CD8-positive, alpha-beta memory T cell (primary cell): ENCODE results near the gene TOGARAM2. TPM values are rescaled to one million over a fixed set of nuclear protein-coding genes. Genes with fewer than 3 reads are reported as not detected.

Experiments used
- CTCF ChIA-PET: fragments of 350-600 bp; sonication (Branson Sonifier 250); formaldehyde crosslinking; loops from one replicate; lab custom pipeline; 2021; ENCODE audit warnings: antibody characterized with exemption; lab: Charles Lee
- POLR2A ChIA-PET: fragments of 350-600 bp; sonication (Branson Sonifier 250); formaldehyde crosslinking; loops from one replicate; lab custom pipeline; 2021; ENCODE audit warnings: antibody characterized with exemption; lab: Charles Lee
- DNase-seq, 5 donors: peaks; one replicate each; pipeline versions ENCODE4 v3.0.0 to v3.0.0-alpha.2; 2020 to 2022; ENCODE audit warnings: mixed read lengths in 1 of 5
- H3K27ac ChIP-seq: one replicate; pipeline ENCODE4 v1.7.0; 2013; ENCODE audit warnings: low read depth, mild to moderate bottlenecking, low read length, moderate library complexity
- H3K27me3 ChIP-seq: 2 replicates; pipeline ENCODE4 v1.7.0; 2013; ENCODE audit warnings: low read length, mild to moderate bottlenecking; ENCODE audit not compliant: insufficient read depth, poor library complexity, severe bottlenecking
- H3K36me3 ChIP-seq: 2 replicates; pipeline ENCODE4 v1.7.0; 2013; ENCODE audit warnings: mild to moderate bottlenecking, low read length, moderate library complexity; ENCODE audit not compliant: insufficient read depth
- H3K4me1 ChIP-seq: 2 replicates; pipeline ENCODE4 v1.7.0; 2013; ENCODE audit warnings: mild to moderate bottlenecking, low read length, moderate library complexity; ENCODE audit not compliant: insufficient read depth
- H3K4me3 ChIP-seq: 2 replicates; pipeline ENCODE4 v1.7.0; 2013; ENCODE audit warnings: mild to moderate bottlenecking, low read length
- H3K9me3 ChIP-seq: 2 replicates; pipeline ENCODE4 v1.7.0; 2013; ENCODE audit warnings: mild to moderate bottlenecking, low read length
- H3K27ac Mint-ChIP-seq, 8 donors: one replicate each; pipeline ENCODE4 v1.8.0; 2020 to 2021; ENCODE audit warnings: mixed read lengths in 8 of 8, mild to moderate bottlenecking in 6 of 8, inconsistent platforms in 3 of 8, moderate library complexity in 3 of 8
- H3K27me3 Mint-ChIP-seq, 2 donors: one replicate each; pipeline ENCODE4 v1.8.0; 2020 to 2021; ENCODE audit warnings: mixed read lengths in 2 of 2, mild to moderate bottlenecking in 1 of 2, moderate library complexity in 1 of 2
- H3K36me3 Mint-ChIP-seq, 3 donors: one replicate each; pipeline ENCODE4 v1.8.0; 2020 to 2021; ENCODE audit warnings: mixed read lengths in 3 of 3, inconsistent platforms in 1 of 3, mild to moderate bottlenecking in 1 of 3
- H3K4me1 Mint-ChIP-seq, 3 donors: one replicate each; pipeline ENCODE4 v1.8.0; 2020 to 2021; ENCODE audit warnings: mixed read lengths in 3 of 3, inconsistent platforms in 1 of 3, mild to moderate bottlenecking in 1 of 3
- H3K4me3 Mint-ChIP-seq, 7 donors: one replicate each; pipeline ENCODE4 v1.8.0; 2020 to 2021; ENCODE audit warnings: mixed read lengths in 7 of 7, mild to moderate bottlenecking in 6 of 7, moderate library complexity in 4 of 7, inconsistent platforms in 2 of 7
- H3K9me3 Mint-ChIP-seq, 5 donors: one replicate each; pipeline ENCODE4 v1.8.0; 2020 to 2022; ENCODE audit warnings: mixed read lengths in 5 of 5, mild to moderate bottlenecking in 3 of 5, moderate library complexity in 2 of 5, inconsistent platforms in 1 of 5
- polyA plus RNA-seq: library from polyadenylated mRNA; unstranded; fragments of 300-500 nt; fragmentation: Illumina TruSeq; gene quantifications from one replicate; pipeline ENCODE4 v1.2.3, GENCODE V29; 2021
- total RNA-seq, 2 experiments: library from RNA; stranded (reverse); gene quantifications; one replicate each; pipeline ENCODE4 v1.2.3, GENCODE V29; 2021

The TOGARAM2 gene
- total and polyA plus RNA-seq, 3 experiments from 2014 or later, result 2.5 to 5.2 (median 5.0) TPM

GRCh38 chr2:29016504-29016903 is 35.4 kb downstream of the TOGARAM2 start:
- Mint-ChIP-seq H3K36me3 (peaks cover 0 to 7% (median 6%) of the 10 kb centered on the region in 3 donors), H3K27me3 (peaks cover 0 to 4% of the 10 kb centered on the region in 2 donors), H3K4me1 (peaks cover 68 to 86% (median 76%) of the 10 kb centered on the region in 3 donors), H3K27ac (peak overlapping the region; percentile 96 to 100 (median 99)), H3K9me3 (no peaks in the 10 kb centered on the region), H3K4me3 (peak overlapping the region; percentile 39 to 93 (median 88))
- Histone ChIP-seq H3K9me3 (no peaks in the 10 kb centered on the region), H3K4me3 (no peak overlapping the region), H3K27ac (peak overlapping the region; percentile 15), H3K4me1 (peaks cover 65% of the 10 kb centered on the region), H3K27me3 (no peaks in the 10 kb centered on the region), H3K36me3 (no peaks in the 10 kb centered on the region)
- peak in 1 of 5 donors; percentile 8 for DNase-seq
- CTCF ChIA-PET, result interaction anchor here (1.0 to 7.6 kb wide), 7 partner anchors 16 to 113 kb away, joined by 3 to 45 read pairs (median 4); no protein-coding TSS in a partner anchor
- POLR2A ChIA-PET, result interaction anchor here (7.0 kb wide), 1 partner anchor 100 kb away, joined by 83 read pairs; the partner anchor contains the start of gene CLIP4

DNA sequence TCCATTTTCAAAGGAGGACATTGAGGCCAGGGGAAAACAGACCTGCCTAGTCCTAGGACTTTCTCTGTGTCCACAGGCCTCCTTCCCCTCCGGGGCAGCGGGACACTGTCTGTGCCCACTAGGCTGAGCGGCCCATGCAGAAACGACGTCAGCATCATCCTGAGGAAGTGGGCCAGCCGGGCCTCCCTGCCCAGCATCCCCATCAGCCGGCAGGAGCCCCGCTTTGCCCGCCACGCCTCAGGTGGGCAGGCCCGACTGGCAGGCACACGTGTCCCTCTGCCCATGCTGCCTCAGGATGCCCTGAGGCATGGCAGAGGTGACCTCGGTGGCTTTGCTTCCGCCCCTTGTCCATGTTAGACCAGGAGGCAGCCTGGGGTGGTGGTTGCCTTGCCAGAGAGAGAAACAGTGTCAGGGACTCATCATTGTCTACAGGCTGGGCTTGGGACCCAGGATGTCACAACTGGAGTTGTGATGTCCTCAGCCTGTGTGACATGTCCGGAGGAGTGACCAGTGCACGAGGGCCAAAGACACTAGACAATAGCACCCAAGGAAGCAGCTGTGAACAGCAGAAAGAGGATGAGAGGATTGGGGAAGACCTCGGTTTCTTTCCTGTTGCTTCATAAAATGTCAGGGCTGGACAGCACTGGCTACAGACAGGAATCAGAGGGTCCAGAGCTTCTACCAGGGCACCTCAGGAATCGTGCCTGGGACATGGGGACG is 36.8 kb downstream of the TOGARAM2 start:
- Mint-ChIP-seq H3K4me1 (peaks cover 58 to 75% (median 63%) of the 10 kb centered on the region in 3 donors), H3K4me3 (peak overlapping the region in 1 of 7 donors; percentile 44)
- H3K27ac ChIP-seq, result no peak overlapping the region

GRCh38 chr2:29021886-29022285 is 40.8 kb downstream of the TOGARAM2 start:
- POLR2A ChIA-PET, result no interaction called here
- Mint-ChIP-seq H3K4me3 (no peak overlapping the region), H3K27me3 (no peaks in the 10 kb centered on the region), H3K36me3 (peaks cover 5 to 20% (median 6%) of the 10 kb centered on the region in 3 donors), H3K4me1 (peaks cover 18 to 34% (median 23%) of the 10 kb centered on the region in 3 donors), H3K9me3 (no peaks in the 10 kb centered on the region), H3K27ac (peak overlapping the region in 5 of 8 donors; percentile 51 to 95 (median 74))
- Histone ChIP-seq H3K36me3 (no peaks in the 10 kb centered on the region), H3K4me3 (no peak overlapping the region), H3K27me3 (no peaks in the 10 kb centered on the region), H3K9me3 (no peaks in the 10 kb centered on the region), H3K27ac (no peak overlapping the region), H3K4me1 (peaks cover 11% of the 10 kb centered on the region)
- CTCF ChIA-PET, result no interaction called here
- no peak for DNase-seq

More for the DNA sequence above, 36.8 kb downstream of the TOGARAM2 start:
- Mint-ChIP-seq H3K27me3 (no peaks in the 10 kb centered on the region), H3K36me3 (peaks cover 0 to 10% (median 6%) of the 10 kb centered on the region in 3 donors), H3K9me3 (no peaks in the 10 kb centered on the region), H3K27ac (peak overlapping the region; percentile 84 to 100 (median 92))
- H3K4me1 ChIP-seq, result peaks cover 51% of the 10 kb centered on the region
- H3K9me3 ChIP-seq, result no peaks in the 10 kb centered on the region
- no peaks in the 10 kb centered on the region for H3K27me3 ChIP-seq
- POLR2A ChIA-PET, result interaction anchor here (7.0 kb wide), 1 partner anchor 98 kb away, joined by 83 read pairs; the partner anchor contains the start of gene CLIP4
- CTCF ChIA-PET, result no interaction called here
- H3K4me3 ChIP-seq, result no peak overlapping the region
- no peak for DNase-seq
- H3K36me3 ChIP-seq, result no peaks in the 10 kb centered on the region

DNA sequence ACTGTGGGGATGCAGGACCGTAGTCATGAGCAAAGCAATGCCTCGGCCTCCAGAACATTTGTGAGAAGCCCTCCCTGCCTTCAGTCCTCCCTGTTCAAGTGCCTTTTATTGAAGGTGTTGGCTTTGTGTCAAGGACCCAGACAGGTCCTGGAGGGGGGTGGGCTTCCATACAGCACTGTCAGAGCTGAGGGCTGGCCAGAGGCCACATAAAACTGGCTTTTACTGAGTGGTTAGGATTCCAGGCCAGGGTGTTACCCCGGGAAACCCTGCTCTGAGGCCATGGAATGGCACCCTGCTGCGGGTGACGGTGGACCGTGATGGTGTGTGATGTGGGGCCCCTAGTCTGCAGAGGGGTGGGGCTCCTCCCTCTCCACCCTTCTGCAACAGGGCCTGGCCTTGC is 41.6 kb downstream of the TOGARAM2 start:
- Mint-ChIP-seq H3K9me3 (no peaks in the 10 kb centered on the region), H3K27ac (peak overlapping the region in 1 of 8 donors; percentile 22), H3K27me3 (no peaks in the 10 kb centered on the region), H3K36me3 (peaks cover 8 to 25% (median 9%) of the 10 kb centered on the region in 3 donors), H3K4me1 (peaks cover 16 to 29% (median 20%) of the 10 kb centered on the region in 3 donors), H3K4me3 (no peak overlapping the region)
- ChIA-PET CTCF (no interaction called here), POLR2A (no interaction called here)
- Histone ChIP-seq H3K4me3 (no peak overlapping the region), H3K36me3 (no peaks in the 10 kb centered on the region), H3K27ac (no peak overlapping the region), H3K27me3 (no peaks in the 10 kb centered on the region), H3K4me1 (peaks cover 4% of the 10 kb centered on the region), H3K9me3 (no peaks in the 10 kb centered on the region)
- DNase-seq, result no peak

DNA sequence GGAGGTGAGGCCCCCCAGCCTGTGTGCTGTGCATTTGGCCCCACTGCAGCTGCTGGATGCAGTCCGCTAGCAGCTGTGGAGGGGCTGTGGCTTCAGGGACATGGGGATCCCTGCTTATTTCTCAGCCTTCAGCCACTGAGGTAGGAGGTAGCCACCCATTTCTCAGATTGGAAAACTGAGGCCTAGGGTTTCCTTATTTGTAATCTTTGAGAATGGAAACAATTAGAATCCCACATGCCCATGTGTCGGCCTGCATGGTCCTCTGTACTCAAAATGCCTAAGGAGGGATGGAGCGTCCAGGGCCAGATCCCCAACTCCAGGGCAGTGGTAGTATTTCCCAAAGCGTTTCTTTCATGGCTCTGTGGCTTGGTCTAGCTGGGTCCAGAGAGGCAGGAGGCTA is 42.1 kb downstream of the TOGARAM2 start:
- peak overlapping the region in 2 of 8 donors; percentile 56 to 77 for H3K27ac Mint-ChIP-seq
- H3K36me3 Mint-ChIP-seq, result peaks cover 6 to 26% (median 9%) of the 10 kb centered on the region in 3 donors
- DNase-seq, result no peak
- Histone ChIP-seq H3K4me1 (no peaks in the 10 kb centered on the region), H3K9me3 (no peaks in the 10 kb centered on the region), H3K4me3 (no peak overlapping the region), H3K27me3 (no peaks in the 10 kb centered on the region), H3K27ac (no peak overlapping the region), H3K36me3 (no peaks in the 10 kb centered on the region)
- H3K4me3 Mint-ChIP-seq, result no peak overlapping the region
- peaks cover 13 to 24% (median 16%) of the 10 kb centered on the region in 3 donors for H3K4me1 Mint-ChIP-seq
- CTCF ChIA-PET, result no interaction called here
- no peaks in the 10 kb centered on the region for H3K9me3 Mint-ChIP-seq
- POLR2A ChIA-PET, result no interaction called here
- H3K27me3 Mint-ChIP-seq, result no peaks in the 10 kb centered on the region

DNA sequence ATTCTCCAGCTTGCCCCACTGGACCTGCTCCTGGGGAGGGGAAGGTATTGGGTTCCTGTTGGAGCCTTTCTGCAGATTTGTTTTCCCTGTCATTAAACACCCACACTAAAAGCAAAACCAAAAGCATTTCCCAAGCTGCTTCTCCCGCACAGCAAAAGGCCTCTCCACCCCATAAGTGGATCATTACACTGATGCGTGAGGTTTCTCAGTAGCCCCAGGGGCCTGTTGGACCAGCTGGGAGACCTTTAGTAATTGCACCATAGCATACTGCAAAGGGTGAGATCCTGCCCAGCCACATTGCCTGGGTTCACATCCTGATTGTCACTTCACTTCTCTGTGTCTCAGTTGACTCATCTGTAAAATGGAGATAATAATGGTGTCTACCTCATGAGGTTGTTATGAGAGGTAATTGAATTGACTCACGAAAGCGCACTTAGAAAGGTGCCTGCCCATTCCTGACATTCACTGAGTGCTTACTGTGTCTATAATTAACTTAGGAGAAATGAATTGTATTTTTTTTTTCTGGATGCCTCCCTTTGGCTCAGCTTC is 43.9 kb downstream of the TOGARAM2 start:
- Mint-ChIP-seq H3K9me3 (no peaks in the 10 kb centered on the region), H3K36me3 (peaks cover 6 to 37% (median 9%) of the 10 kb centered on the region in 3 donors), H3K27ac (peak overlapping the region in 2 of 8 donors; percentile 26 to 48), H3K27me3 (no peaks in the 10 kb centered on the region), H3K4me3 (no peak overlapping the region), H3K4me1 (peaks cover 4 to 9% (median 9%) of the 10 kb centered on the region in 3 donors)
- CTCF ChIA-PET, result no interaction called here
- Histone ChIP-seq H3K9me3 (no peaks in the 10 kb centered on the region), H3K27ac (no peak overlapping the region), H3K36me3 (no peaks in the 10 kb centered on the region), H3K4me3 (no peak overlapping the region), H3K4me1 (no peaks in the 10 kb centered on the region), H3K27me3 (no peaks in the 10 kb centered on the region)
- POLR2A ChIA-PET, result no interaction called here
- DNase-seq, result no peak

- Mint-ChIP-seq H3K36me3 (peaks cover 5 to 38% (median 9%) of the 10 kb centered on the region in 3 donors), H3K27ac (peak overlapping the region in 1 of 8 donors; percentile 67), H3K27me3 (no peaks in the 10 kb centered on the region), H3K4me1 (peaks cover 0 to 4% (median 4%) of the 10 kb centered on the region in 3 donors), H3K4me3 (no peak overlapping the region), H3K9me3 (no peaks in the 10 kb centered on the region)
- Histone ChIP-seq H3K4me3 (no peak overlapping the region), H3K36me3 (no peaks in the 10 kb centered on the region), H3K4me1 (no peaks in the 10 kb centered on the region), H3K27ac (no peak overlapping the region), H3K9me3 (no peaks in the 10 kb centered on the region), H3K27me3 (no peaks in the 10 kb centered on the region)
- DNase-seq, result no peak
- POLR2A ChIA-PET, result no interaction called here
- CTCF ChIA-PET, result interaction anchor here (1.6 kb wide), 1 partner anchor 11 kb away, joined by 4 read pairs; no protein-coding TSS in a partner anchor
Measured at GRCh38 chr2:29025711-29026110, 44.6 kb downstream of the TOGARAM2 start.

GRCh38 chr2:29031046-29031445 is 49.9 kb downstream of the TOGARAM2 start:
- no peaks in the 10 kb centered on the region for H3K9me3 ChIP-seq
- Mint-ChIP-seq H3K36me3 (peaks cover 11 to 59% (median 14%) of the 10 kb centered on the region in 3 donors), H3K9me3 (no peaks in the 10 kb centered on the region), H3K27ac (no peak overlapping the region), H3K27me3 (peaks cover 0 to 1% of the 10 kb centered on the region in 2 donors), H3K4me1 (peaks cover 18 to 29% (median 18%) of the 10 kb centered on the region in 3 donors), H3K4me3 (no peak overlapping the region)
- no peak for DNase-seq
- H3K4me1 ChIP-seq, result peaks cover 7% of the 10 kb centered on the region
- no peak overlapping the region for H3K4me3 ChIP-seq
- no peaks in the 10 kb centered on the region for H3K36me3 ChIP-seq
- POLR2A ChIA-PET, result no interaction called here
- CTCF ChIA-PET, result no interaction called here
- H3K27me3 ChIP-seq, result no peaks in the 10 kb centered on the region
- no peak overlapping the region for H3K27ac ChIP-seq
